HUES6 (cell line): ENCODE data around the gene PRSS33.
A peak's percentile ranks its signal among the peaks of the same experiment; 100 is the strongest.

Source experiments
- H3K27ac ChIP-seq: 2 replicates; pipeline ENCODE4 v1.7.0; 2013; ENCODE audit warnings: low read depth, mild to moderate bottlenecking, low read length, inconsistent platforms
- H3K27me3 ChIP-seq: 2 replicates; pipeline ENCODE4 v1.6.1; 2013; ENCODE audit warnings: low read length; ENCODE audit not compliant: control insufficient read depth, insufficient read depth
- H3K36me3 ChIP-seq: 2 replicates; pipeline ENCODE4 v1.6.1; 2013; ENCODE audit warnings: low read length; ENCODE audit not compliant: control insufficient read depth, insufficient read depth
- H3K4me1 ChIP-seq: 2 replicates; pipeline ENCODE4 v1.6.1; 2013; ENCODE audit warnings: low read length; ENCODE audit not compliant: control insufficient read depth, insufficient read depth
- H3K4me3 ChIP-seq: 2 replicates; pipeline ENCODE4 v1.5.1; 2013; ENCODE audit warnings: low read depth, low read length
- H3K9ac ChIP-seq: one replicate; pipeline ENCODE4 v1.6.1; 2013; ENCODE audit warnings: mild to moderate bottlenecking, low read length
- H3K9me3 ChIP-seq: 2 replicates; pipeline ENCODE4 v1.6.1; 2013; ENCODE audit warnings: low read depth, low read length; ENCODE audit not compliant: control insufficient read depth, insufficient read depth

The PRSS33 gene

DNA sequence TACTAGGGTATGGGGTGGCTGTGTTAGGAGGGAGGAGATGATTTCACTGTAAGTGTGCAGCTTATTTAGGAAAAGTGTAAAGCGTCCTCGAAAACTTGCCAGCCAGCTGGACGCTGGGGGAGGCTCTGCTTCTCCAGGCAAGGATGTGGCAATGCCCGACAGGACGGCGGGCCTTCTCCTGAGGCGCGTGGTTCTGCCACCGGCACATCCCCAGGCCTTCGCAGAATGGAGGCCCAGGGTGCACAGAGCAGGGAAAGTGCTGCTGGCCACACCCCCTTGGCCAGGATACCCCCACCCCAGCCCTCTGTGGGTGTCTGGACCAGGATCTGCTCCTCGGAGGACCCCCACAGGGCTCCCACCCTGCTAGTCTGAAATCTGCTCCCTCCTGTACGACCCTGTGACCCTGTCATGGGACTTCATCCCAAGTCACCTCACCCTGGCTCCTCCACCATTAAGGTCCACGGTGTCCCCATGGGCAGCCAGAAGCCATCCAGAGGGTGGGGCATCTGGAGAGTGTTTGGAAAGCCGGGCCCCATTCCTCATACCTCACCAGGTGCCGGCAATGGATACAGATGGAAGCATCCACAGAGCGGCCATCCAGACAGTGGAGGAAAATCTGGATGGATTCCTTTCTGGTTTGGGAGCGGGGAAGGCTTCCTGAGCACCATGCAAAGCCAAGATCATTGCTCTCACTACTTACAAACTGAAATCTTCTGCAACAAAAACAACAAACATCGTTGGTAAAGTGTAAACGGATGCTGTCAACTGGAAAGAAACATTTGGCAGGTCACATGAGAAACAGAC is 44.2 kb downstream of the PRSS33 start:
- no peaks in the 10 kb centered on the region for H3K27me3 ChIP-seq
- H3K9me3 ChIP-seq = no peaks in the 10 kb centered on the region
- H3K27ac ChIP-seq = no peak overlapping the region
- no peak overlapping the region for H3K4me3 ChIP-seq
- H3K36me3 ChIP-seq = no peaks in the 10 kb centered on the region
- no peak overlapping the region for H3K9ac ChIP-seq
- H3K4me1 ChIP-seq = peaks cover 18% of the 10 kb centered on the region

- Histone ChIP-seq H3K4me3 (no peak overlapping the region), H3K36me3 (no peaks in the 10 kb centered on the region), H3K9ac (no peak overlapping the region), H3K9me3 (no peaks in the 10 kb centered on the region), H3K4me1 (peaks cover 18% of the 10 kb centered on the region), H3K27me3 (no peaks in the 10 kb centered on the region), H3K27ac (no peak overlapping the region)
These were observed 44.9 kb downstream of the PRSS33 start for GRCh38 chr16:2742323-2743006.

DNA sequence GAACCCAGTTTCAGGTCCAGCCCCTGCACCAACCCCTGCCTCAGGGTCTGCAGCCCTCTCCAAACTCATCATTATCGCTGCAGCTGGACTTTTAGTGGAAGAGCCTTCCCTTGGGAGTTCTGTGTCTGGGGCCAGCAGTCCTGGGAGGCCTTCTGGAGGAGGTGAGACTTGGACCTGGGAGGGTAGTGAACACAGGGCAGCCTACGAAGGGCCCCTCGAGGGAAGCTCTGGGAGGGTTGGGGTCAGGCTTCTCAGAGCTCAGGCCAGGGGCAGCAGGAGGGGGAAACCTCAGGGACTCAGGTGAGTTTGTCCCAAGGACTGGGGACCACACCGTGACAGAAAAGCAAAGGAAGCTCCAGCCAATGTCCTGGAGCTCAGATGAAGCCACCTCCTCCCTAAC is 46.2 kb downstream of the PRSS33 start:
- H3K4me1 ChIP-seq = peaks cover 18% of the 10 kb centered on the region
- no peak overlapping the region for H3K9ac ChIP-seq
- no peaks in the 10 kb centered on the region for H3K27me3 ChIP-seq
- no peak overlapping the region for H3K4me3 ChIP-seq
- no peak overlapping the region for H3K27ac ChIP-seq
- no peaks in the 10 kb centered on the region for H3K36me3 ChIP-seq
- H3K9me3 ChIP-seq = no peaks in the 10 kb centered on the region

DNA sequence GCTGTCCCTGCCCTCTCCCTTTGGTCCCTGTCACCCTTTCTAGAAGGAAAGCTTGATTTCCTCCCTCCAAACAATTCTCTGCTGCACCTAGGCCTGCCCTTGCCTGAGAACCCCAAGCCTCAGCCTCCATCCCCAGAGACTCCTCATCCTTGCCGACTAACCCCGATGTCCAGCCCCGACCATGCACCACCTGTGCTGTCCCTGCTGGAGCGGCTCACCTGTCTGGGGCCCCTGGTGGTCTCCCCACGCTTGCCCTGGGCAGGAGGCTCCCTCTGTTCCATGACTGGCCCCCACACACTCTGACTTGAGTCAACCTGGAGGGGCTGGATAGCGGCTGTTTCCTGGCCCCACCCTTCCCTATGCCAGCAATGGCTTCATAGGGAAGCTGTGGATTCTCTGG is 46.9 kb downstream of the PRSS33 start:
- H3K27ac ChIP-seq = no peak overlapping the region
- no peaks in the 10 kb centered on the region for H3K9me3 ChIP-seq
- no peaks in the 10 kb centered on the region for H3K36me3 ChIP-seq
- peaks cover 18% of the 10 kb centered on the region for H3K4me1 ChIP-seq
- no peak overlapping the region for H3K4me3 ChIP-seq
- no peak overlapping the region for H3K9ac ChIP-seq
- H3K27me3 ChIP-seq = no peaks in the 10 kb centered on the region

DNA sequence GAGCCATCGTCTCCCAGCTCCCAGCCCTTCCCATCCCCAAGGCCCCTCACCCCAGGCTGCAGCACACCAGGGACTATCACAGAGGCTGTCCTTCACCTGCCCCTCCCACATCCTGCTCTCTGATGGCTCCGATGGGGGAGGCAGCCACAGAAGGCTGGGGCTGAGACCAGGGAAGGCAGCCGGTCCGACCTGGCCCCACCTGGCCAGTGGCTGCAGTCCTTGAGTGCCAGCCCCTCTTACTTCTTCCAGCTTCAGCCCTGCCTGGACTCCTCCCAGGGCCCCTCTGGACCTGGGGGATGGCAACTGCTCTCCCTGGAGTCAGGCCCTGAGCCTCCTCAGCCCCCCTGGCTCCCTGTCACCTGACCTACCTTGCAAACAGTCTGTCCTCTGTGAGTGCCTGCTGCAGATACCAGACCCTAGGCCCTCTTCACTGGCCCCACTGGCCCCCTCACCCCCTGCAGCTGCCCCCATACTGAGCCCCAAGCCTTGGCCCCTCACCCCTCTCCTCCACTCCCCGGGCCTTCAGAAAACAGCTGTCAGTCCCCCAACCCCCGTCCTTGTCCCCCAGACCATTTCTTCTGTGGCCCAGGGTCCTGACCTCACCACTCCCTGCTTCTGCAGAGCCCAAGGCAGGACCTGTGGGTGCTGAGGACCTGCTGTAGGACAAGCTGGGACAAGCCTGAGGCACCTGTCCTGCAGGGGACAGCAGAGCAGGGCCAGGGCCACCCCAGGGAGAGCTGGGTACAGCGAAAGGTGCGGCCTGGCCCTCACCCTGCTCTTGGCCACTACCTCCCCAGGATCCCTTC is 47.5 kb downstream of the PRSS33 start:
- Histone ChIP-seq H3K9me3 (no peaks in the 10 kb centered on the region), H3K36me3 (no peaks in the 10 kb centered on the region), H3K27me3 (no peaks in the 10 kb centered on the region), H3K9ac (no peak overlapping the region), H3K4me3 (no peak overlapping the region), H3K27ac (peak overlapping the region; percentile 9; the same call in 1 of the 2 replicates), H3K4me1 (peaks cover 18% of the 10 kb centered on the region)

GRCh38 chr16:2738615-2739014 is 48.7 kb downstream of the PRSS33 start:
- Histone ChIP-seq H3K27me3 (no peaks in the 10 kb centered on the region), H3K36me3 (no peaks in the 10 kb centered on the region), H3K9me3 (no peaks in the 10 kb centered on the region), H3K27ac (no peak overlapping the region), H3K4me1 (peaks cover 18% of the 10 kb centered on the region), H3K4me3 (no peak overlapping the region), H3K9ac (no peak overlapping the region)

GRCh38 chr16:2737895-2738418 is 49.4 kb downstream of the PRSS33 start:
- no peaks in the 10 kb centered on the region for H3K36me3 ChIP-seq
- no peaks in the 10 kb centered on the region for H3K27me3 ChIP-seq
- no peak overlapping the region for H3K27ac ChIP-seq
- H3K4me1 ChIP-seq = peaks cover 18% of the 10 kb centered on the region
- H3K9me3 ChIP-seq = no peaks in the 10 kb centered on the region
- no peak overlapping the region for H3K4me3 ChIP-seq
- H3K9ac ChIP-seq = no peak overlapping the region

- Histone ChIP-seq H3K9ac (no peak overlapping the region), H3K4me1 (peaks cover 18% of the 10 kb centered on the region), H3K9me3 (no peaks in the 10 kb centered on the region), H3K27me3 (no peaks in the 10 kb centered on the region), H3K36me3 (no peaks in the 10 kb centered on the region), H3K27ac (no peak overlapping the region), H3K4me3 (no peak overlapping the region)
These were observed 50.1 kb downstream of the PRSS33 start for GRCh38 chr16:2737238-2737605.

- peaks cover 18% of the 10 kb centered on the region for H3K4me1 ChIP-seq
- H3K27ac ChIP-seq = no peak overlapping the region
- no peaks in the 10 kb centered on the region for H3K27me3 ChIP-seq
- no peak overlapping the region for H3K9ac ChIP-seq
- no peaks in the 10 kb centered on the region for H3K36me3 ChIP-seq
- no peaks in the 10 kb centered on the region for H3K9me3 ChIP-seq
- H3K4me3 ChIP-seq = no peak overlapping the region
These were observed 50.7 kb downstream of the PRSS33 start for GRCh38 chr16:2736476-2737237.

DNA sequence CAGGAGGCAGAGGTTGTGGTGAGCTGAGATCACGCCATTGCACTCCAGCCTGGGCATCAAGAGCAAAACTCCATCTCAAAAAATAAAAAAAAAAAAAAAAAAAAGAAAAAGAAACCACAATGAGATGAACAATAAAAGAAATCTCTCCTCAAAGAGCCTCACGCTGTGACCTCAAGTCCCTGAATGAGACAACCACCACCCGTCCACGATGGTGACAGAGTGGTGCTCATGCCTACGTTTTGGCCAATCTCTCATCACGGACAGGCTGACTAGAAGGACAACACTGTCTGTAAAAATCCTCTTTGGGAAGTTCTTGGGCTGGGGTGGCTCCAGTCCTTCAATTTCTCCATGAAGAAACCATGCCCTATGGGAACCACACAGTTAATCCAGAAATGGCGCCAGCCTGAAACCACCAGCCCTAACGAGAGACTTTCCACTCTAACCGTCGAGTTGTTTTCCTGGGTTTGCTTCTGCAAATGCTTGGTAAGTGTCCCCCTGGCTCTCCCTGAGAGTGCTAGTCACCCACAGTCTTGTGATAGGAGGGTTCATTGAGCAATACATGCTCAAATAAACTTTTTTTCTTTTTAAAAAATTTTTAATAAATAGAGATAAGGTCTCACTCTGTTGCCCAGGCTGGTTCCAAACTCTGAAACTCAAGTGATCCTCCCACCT is 52.4 kb downstream of the PRSS33 start:
- Histone ChIP-seq H3K9me3 (no peaks in the 10 kb centered on the region), H3K4me3 (no peak overlapping the region), H3K4me1 (peaks cover 13% of the 10 kb centered on the region), H3K27ac (no peak overlapping the region), H3K27me3 (no peaks in the 10 kb centered on the region), H3K36me3 (no peaks in the 10 kb centered on the region), H3K9ac (no peak overlapping the region)
